Measurements from ENCODE around the gene YTHDF1.
A peak's percentile ranks its signal among the peaks of the same experiment; 100 is the strongest.

DNA sequence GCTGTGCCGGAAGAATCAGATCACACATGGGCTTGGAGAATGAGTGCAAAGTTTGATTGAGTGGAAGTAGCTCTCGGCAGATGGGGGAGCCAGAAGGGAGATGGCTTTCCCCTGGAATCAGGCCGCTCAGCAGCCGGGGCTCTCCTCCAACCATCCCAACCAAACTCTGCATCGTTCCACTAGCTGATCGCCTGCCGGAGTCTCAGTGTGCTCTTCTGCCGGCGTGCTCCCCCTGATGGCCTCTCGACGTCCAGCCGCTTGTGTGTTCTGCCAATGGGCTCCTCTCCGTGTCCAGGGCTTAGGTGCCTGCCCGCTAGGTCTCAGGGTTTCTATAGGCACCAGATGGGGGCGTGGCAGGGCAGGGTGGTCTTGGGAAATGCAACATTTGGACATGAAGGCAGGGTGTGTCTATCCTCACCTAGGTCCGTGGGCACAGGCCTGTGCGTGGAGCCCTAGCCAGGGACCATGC lies 14.9 kb upstream of the YTHDF1 start:
- TF ChIP-seq, protein P1, sequence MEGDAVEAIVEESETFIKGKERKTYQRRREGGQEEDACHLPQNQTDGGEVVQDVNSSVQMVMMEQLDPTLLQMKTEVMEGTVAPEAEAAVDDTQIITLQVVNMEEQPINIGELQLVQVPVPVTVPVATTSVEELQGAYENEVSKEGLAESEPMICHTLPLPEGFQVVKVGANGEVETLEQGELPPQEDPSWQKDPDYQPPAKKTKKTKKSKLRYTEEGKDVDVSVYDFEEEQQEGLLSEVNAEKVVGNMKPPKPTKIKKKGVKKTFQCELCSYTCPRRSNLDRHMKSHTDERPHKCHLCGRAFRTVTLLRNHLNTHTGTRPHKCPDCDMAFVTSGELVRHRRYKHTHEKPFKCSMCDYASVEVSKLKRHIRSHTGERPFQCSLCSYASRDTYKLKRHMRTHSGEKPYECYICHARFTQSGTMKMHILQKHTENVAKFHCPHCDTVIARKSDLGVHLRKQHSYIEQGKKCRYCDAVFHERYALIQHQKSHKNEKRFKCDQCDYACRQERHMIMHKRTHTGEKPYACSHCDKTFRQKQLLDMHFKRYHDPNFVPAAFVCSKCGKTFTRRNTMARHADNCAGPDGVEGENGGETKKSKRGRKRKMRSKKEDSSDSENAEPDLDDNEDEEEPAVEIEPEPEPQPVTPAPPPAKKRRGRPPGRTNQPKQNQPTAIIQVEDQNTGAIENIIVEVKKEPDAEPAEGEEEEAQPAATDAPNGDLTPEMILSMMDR (IDR thresholded peaks at IDR 0.05): peak; percentile 50 to 62 (median 61)
- no peak for TF ChIP-seq POLR2AphosphoS5 (IDR thresholded peaks at IDR 0.05)
- TF ChIP-seq POLR2A (IDR thresholded peaks at IDR 0.05; ENCODE audit: low read depth): no peak

All from esophagus muscularis mucosa (tissue), 3 donors.